Stimulated activated CD4-positive, alpha-beta T cell treated with anti-CD3 and anti-CD28 coated beads, Interleukin-12 subunit alpha, Interleukin-12 subunit beta, amount 100 ng/mL, for 48 hours (primary cell): ENCODE measurements around the gene ZFAND4.
"Not testable (repeated sequence)": the region's sequence is repeated elsewhere in the genome, so short reads cannot be mapped to it uniquely, and the experiment has no call there.

Experiments
- DNase-seq, 3 donors: peaks; one replicate each; pipeline ENCODE4 v3.0.0-alpha.2; 2020; ENCODE audit warnings: low read depth in 2 of 3, low spot score in 1 of 3

ZFAND4 gene

GRCh38 chr10:45592432-45592831 is 80.1 kb downstream of the ZFAND4 start:
- DNase-seq: no peak

DNA sequence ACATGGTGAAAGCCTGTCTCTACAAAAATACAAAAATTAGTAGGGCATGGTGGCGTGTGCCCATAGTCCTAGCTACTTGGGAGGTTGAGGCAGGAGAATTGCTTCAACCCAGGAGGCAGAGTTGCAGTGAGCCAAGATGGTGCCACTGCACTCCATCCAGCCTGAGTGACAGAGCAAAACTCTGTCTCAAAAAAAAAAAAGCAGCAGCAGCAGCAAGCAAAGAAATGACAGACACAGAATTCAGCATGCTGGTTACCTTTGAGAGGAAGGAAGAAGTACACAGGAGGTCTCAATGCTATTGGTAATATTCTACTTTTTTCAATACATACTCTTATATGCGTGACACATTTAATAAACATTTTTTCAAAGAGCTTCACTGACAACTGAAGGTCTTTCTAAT is 81.3 kb downstream of the ZFAND4 start:
- DNase-seq: no peak

DNA sequence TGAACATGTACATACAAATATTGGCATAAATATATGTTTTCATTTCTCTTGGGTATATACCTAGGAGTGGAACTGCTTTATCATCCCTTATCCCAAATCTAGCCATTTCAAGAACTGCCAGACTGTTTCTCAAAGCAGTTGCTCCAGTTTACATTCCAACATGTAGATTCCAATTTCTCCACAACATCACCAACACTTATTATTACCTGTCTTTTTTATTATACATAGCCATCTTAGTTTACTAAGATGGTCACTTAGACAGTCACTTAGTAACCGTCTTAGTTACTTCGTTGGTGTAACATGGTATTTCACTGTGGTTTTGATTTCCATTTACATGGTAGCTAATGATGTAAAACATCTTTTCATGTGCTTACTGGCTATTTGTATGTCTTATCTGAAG is 82.7 kb downstream of the ZFAND4 start:
- DNase-seq: no peak

DNA sequence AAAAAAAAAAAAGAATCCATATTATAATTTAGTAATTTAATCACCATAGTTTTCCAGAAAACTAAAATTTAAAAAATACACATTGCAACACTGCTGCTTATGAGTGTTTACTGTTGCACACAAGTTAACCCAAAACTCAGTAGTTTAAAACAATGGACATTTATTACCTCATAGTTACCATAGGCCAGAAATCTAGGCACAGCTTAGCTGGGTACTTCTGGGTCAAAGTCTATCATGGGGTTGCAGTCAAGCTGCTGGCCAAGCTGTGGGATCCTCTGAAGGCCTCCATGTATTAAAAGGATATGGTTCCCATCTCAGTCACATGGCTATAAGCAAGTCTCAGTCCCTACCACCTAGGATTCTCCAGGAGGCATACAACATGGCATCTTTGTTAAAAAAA is 83.6 kb downstream of the ZFAND4 start:
- DNase-seq: no peak

DNA sequence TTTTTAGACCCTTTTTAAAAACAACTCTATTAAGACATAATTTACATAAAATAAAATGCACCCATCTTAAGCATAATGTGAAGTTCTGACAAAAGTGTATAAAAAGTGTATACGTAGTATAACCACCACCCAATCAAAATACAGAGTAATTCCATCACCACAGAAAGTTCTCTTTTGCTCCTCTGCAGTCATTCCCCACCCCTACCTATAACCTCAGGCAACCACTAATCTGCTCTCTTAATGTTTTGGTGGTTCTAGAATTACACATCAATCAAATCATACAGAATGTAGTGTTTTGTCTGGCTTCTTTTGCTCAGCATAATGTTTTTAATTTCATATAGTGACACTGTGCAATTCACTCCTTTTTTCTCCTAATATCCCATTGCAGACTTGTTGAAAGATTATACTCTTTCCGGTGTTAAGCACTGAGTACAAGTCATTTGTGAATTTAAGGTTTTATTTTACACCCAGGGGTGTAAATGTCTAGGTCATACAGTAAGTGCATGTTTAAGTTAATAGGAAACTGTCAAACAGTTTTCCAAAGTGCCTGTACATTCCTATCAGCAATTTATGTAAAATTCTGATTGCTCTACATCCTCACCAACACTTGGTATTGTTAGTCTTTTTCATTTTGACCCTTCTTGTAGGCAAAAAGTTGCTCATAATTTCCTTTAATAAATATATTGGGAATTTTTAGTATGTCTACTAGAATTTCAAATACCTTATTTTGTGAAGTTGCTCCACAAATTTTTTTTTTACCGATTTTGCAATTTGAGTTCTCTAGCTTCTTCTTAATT is 86.3 kb downstream of the ZFAND4 start:
- DNase-seq: no peak

DNA sequence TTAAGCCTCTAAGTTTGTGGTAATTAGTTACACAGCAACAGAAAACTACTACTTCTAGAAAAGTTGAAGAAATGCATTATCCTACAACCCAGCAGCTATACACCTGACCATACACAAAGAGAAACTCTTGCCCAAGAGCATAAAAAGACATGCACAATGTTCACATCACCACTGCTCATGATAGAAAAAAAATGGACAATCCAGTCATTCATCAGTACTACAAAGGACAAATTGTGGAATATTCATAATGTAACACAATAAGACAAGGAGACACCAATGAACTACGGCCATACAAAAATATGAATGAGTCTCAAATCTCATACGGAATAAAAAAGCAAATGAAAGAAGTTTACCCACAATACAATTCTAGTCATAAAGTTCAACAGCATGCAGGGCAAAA is 87.4 kb downstream of the ZFAND4 start:
- no peak for DNase-seq

DNA sequence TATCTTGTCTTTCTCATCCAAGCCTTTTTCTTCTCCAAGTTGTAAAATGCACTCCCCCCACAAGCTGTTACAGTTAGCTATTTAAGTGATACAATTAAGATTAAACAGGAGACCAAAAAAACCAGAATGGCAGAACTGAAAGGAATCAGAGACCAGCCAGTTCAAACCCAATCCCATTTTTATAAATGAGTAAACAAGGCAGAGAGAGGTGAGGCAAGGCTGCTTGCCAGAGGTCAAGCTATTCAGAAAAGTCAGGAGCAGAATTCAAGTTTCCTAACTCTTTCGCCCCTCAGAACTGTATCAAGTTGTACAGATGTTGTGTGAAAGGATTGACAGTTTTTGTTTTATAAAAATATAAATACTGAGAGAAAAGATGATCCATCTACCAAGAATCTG is 90.2 kb downstream of the ZFAND4 start:
- no peak for DNase-seq

GRCh38 chr10:45581582-45582385 is 90.8 kb downstream of the ZFAND4 start:
- DNase-seq: no peak

GRCh38 chr10:45581216-45581549 is 91.4 kb downstream of the ZFAND4 start:
- DNase-seq: no peak

GRCh38 chr10:45580371-45581215 is 92.0 kb downstream of the ZFAND4 start:
- DNase-seq: no peak

GRCh38 chr10:45578384-45578971 is 94.1 kb downstream of the ZFAND4 start:
- no peak for DNase-seq

GRCh38 chr10:45575966-45576597 is 96.5 kb downstream of the ZFAND4 start:
- DNase-seq: no peak

GRCh38 chr10:45575032-45575761 is 97.4 kb downstream of the ZFAND4 start:
- DNase-seq: not testable (repeated sequence)

DNA sequence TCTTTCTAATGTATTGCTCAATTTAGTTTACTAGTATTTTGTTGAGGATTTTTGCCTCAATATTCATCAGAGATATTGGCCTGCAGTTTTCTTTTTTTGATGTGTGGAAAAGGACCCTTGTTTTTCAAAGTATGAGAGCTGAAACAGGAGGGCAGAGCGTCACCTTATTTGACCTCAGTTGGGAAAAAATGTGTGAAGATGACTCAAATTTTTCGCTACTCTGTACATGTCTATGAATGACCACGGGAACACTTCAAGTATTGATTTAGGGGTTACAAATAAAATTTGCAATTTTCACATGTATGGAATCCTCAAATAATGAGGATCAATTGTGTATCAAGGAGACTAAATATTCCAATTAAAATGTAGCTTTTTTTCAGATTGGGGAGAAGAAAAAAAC is 103.1 kb downstream of the ZFAND4 start:
- DNase-seq: no peak

GRCh38 chr10:45566415-45566814 is 106.2 kb downstream of the ZFAND4 start:
- DNase-seq: no peak
